ENCODE data around the gene SH3PXD2A.

- TF ChIP-seq POLR2A (IDR thresholded peaks at IDR 0.05) (no peak), CTCF (IDR thresholded peaks at IDR 0.05 in 4 of 5, conservative IDR thresholded peaks at IDR 0.05 in 1 of 5) (no peak)
These were observed 288.8 kb downstream of the SH3PXD2A start for GRCh38 chr10:103566536-103566935.

All from gastrocnemius medialis (tissue), 4 donors.